Retina (tissue), 1 donor: ENCODE data around the gene EFCAB6.

Experiments
- DNase-seq: peaks from one replicate; pipeline ENCODE4 v3.0.0-alpha.2; 2016

EFCAB6 gene

GRCh38 chr22:43743929-43744643 is 68.0 kb downstream of the EFCAB6 start:
- no peak for DNase-seq

GRCh38 chr22:43743131-43743530 is 69.0 kb downstream of the EFCAB6 start:
- DNase-seq: no peak

GRCh38 chr22:43742154-43742950 is 69.8 kb downstream of the EFCAB6 start:
- DNase-seq: no peak

DNA sequence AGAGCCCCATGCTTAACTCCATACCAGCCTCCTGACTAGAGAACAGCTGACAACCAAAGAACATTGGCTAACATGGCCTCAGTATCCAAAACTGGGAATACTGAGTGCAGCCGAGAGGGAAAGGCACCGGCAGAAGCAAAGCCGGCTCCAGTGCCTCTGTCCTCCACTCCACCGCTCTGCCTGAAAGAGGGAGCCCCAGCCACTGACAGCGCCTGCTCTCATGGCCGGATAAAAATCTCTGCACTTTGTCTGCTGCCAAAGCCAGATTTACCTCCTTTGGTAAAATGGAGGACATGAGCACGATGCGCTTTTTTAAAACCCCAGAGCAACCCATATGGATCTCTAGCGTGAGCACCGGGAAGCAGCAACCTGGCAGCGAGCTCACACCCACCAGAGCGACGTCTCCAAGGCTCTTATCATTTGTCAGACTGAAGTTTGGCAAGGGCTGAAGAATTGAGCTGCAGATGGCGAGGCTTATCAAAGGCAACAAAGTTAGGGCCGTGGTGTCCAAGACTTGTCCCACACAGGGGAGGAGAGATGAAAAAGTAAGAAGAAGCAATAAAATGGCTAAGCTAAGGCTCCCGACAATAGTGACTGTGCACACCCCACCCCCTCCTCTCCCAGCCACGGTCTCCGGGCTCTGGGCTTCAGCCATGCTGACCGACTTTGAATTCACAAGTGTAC is 71.4 kb downstream of the EFCAB6 start:
- DNase-seq: no peak

DNA sequence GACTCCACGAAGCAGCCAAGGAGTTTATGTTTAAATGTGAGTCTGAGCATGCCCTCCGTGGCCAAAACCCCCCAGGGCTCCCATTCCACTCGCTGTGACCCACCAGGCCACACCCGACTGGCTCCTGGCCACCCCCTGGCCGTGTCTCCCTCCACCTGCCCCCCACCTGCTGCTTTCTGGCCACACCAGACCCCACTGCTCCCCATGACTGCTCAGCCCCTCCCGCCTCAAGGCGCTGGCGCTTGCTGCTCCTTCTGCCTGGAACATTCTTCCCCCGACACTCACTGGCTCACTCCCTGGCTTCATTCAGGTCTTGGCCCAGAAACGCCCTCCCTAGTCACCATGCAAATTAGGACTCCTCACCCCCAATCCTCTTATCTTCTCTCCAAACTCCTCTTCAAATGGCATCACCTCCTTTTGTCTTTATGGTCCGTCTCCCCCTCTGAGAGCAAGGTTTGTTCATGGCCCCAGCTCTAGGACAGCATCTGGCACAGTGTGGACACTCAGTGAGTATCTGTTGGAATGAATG is 72.2 kb downstream of the EFCAB6 start:
- DNase-seq: no peak

- DNase-seq: no peak
Measured at GRCh38 chr22:43737150-43737828, 74.8 kb downstream of the EFCAB6 start.

GRCh38 chr22:43736651-43737050 is 75.5 kb downstream of the EFCAB6 start:
- no peak for DNase-seq

GRCh38 chr22:43734370-43735150 is 77.5 kb downstream of the EFCAB6 start:
- no peak for DNase-seq

- DNase-seq: no peak
Measured at GRCh38 chr22:43733138-43733537, 79.0 kb downstream of the EFCAB6 start.

DNA sequence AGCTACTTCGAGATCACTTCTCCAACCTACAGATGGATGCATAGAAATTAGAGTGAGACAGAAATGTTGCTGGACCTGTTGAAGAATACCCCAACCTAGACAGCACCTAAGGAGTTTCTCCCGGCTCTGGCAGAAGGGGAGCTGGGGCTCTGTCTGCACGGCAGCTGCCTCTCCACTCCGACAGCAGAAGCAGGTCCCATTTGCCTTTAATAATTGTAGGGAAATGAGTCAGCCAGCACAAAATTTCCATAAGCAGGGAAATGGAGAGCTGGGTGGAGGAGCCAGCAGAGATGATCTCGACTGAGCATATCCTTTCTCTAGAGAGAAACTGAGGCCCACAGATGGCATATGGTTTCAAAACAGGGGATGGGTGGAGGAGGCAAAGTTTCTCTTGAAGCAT is 80.1 kb downstream of the EFCAB6 start:
- DNase-seq: no peak

DNA sequence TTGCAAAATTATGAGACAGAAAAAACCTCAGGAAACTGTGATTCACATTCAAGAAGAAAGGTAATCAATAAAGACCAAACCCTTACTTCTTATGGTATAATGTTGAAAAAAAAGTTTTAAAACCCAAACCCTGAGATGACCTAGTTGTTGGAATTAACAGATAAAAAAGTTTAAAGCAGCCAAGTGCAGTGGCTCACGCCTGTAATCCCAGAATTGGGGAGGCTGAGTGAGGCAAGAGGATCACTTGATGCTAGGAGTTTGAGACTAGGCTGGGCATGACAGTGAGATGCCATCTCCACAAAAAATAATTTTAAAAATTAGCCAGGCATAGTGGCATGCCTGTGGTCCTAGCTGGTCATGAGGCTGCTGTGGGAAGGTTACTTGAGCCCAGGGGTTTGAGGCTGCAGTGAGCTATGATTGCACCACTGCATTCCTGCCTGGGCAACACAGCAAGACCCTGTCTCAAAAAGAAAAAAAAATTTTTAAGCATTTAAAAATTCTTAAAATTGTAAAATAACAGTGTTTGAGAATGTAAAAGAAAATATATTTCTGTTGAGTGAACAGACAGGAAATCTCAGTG is 85.1 kb downstream of the EFCAB6 start:
- no peak for DNase-seq

DNA sequence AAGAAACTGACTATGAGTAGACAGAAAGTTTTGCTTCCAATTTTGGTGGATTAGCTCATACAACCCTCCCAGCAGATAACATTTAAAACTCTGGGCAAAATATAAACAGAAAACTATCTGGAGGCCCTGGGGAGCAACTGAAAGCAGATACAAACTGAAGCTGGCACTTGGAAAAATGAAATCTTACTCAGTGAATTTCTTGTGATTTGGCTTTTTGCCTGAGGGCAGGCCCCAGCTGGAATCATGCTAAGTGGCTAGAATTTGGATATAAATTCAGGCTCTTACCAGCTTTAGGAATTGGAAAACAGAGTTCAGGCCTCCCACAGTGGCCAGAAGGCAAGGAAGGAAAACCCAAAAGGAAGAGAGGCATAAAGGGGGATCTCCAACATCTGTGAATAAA is 85.8 kb downstream of the EFCAB6 start:
- DNase-seq: no peak

DNA sequence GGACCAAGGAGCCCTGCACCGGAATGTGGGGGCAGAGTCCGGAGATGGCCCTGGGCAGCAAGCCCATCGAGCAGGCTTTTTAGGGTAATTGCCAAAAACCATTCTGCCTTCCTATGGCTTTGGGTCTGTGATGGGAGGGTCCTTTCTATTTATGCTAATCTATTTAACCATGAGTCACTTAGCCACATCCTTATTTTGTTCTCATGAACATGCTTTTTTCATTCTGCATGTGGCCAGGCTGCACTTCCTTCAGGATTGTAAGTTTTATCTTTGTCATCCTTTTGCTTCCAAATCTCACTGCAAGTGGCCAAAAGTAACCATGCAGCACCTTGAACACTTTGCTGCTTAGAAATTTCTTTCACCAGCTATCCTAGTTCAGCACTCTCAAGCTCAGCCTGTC is 88.3 kb downstream of the EFCAB6 start:
- no peak for DNase-seq

GRCh38 chr22:43722444-43722843 is 89.7 kb downstream of the EFCAB6 start:
- no peak for DNase-seq

- no peak for DNase-seq
Measured at GRCh38 chr22:43720716-43721115, 91.4 kb downstream of the EFCAB6 start.

GRCh38 chr22:43714104-43714503 is 98.0 kb downstream of the EFCAB6 start:
- no peak for DNase-seq

DNA sequence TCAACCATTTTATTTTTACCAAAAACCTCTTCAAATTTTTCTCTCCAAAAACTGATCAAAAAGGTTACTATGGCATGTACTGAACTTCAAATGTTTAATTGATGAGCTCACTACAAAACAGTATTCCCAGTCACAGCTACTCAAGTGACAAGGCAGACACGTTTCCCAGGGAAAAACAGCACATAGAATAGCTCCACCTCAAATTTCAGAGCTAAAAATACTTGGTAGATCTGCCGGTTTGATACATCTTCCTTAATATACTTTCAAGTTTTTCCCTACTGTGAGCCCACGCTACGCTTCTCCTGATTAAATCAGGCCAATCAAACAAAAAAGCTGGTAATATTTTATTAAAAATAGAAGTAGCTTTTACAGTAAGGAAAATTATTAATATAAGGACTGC is 100.4 kb downstream of the EFCAB6 start:
- no peak for DNase-seq

- DNase-seq: no peak
Measured at GRCh38 chr22:43707648-43708047, 104.5 kb downstream of the EFCAB6 start.

GRCh38 chr22:43706571-43707328 is 105.4 kb downstream of the EFCAB6 start:
- DNase-seq: no peak

- no peak for DNase-seq
Measured at GRCh38 chr22:43706151-43706550, 106.0 kb downstream of the EFCAB6 start.

DNA sequence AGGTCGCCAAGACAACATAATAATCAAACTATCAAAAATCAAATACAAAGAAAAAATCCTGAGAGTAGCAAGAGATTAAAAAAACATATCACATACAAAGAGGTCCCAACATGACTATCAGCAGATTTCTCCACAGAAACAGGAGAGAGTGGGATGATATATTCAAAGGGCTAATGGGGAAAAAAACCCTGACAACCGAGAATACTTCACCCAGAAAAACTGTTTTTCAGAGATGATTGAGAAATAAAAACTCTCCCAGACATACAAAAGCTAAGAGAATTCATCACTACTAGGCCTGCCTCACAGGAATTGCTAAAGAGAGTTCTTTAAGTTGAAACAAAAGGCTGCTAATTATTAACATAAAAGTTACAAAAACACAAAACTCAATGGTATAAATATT is 108.1 kb downstream of the EFCAB6 start:
- no peak for DNase-seq
